Measurements from ENCODE around the gene NMT2.

The NMT2 gene

DNA sequence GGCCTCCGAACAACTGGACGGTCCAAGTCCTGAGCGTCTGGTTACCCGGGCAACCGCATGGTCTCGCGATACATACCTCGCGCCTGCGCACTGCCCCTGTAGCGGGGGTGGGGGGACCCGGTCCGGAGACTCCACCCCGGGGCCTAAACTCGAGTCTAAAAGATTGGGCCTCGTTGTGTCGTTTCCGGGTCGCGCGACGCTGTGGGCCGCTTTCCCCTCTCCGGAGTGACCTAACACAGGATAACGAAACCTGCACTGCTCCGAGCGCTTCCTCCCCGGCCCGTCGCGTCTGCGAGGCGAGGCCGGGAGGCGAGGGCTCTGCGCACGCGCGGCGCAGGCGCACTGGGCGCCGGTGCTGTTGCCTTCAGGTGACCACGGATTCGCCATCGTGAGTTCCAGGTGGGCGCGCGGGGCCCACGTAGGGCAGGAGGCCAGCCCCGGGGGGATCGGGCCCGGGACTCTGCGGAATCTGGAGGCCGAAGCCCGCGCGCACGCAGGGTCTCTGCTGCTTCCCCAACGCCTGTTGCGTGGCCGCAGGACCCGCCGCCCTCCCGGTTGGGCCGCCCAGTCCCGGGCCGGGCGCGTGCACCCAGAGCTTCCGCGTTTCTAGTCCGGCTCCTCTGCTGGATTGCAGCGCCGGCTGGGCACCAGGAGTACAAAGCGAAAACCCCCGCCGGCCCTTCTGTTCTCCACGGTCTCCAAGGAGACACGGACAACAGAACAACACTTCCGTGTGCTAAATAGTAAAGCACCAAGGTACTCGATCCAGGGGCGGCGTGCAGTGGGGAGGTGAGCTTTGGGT is 71.3 kb downstream of the NMT2 start, which contains the start of gene RPP38:
Gene RPP38 (plus strand): TSS at position 345 of the 802 bp plus-strand sequence. CDS start 5,960 bp downstream, outside the sequence.
- peak within 1 kb of the TSS; percentile 65 for H3K4me3 ChIP-seq (ENCODE audit: low read depth, low read length)
- DNase-seq (ENCODE audit: low read depth) = peak; percentile 97
- no peak for TF ChIP-seq CTCF (IDR thresholded peaks at IDR 0.05; ENCODE audit: insufficient read depth, low read depth, low read length, missing control alignments)

DNA sequence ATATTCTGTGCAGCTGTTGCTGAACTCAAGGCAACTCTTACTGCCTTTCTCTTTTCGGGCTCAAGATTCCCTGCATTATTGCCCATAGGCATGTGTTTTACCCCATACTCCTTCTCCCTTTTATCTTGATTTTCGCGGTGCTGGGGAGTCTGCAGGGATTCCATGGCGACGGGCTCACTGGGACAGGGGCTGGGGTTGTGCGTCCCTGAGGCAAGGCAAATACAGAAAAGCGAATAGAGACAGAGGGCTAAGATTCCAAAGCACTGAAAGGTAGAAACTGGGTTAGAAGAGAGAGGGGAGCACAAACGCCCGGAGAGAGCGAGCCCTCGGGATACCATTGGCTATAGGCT is 71.9 kb downstream of the NMT2 start:
- TF ChIP-seq CTCF (IDR thresholded peaks at IDR 0.05; ENCODE audit: insufficient read depth, low read depth, low read length, missing control alignments) = no peak
- no peak for DNase-seq (ENCODE audit: low read depth)
- peak overlapping the region; percentile 65 for H3K4me3 ChIP-seq (ENCODE audit: low read depth, low read length)

DNA sequence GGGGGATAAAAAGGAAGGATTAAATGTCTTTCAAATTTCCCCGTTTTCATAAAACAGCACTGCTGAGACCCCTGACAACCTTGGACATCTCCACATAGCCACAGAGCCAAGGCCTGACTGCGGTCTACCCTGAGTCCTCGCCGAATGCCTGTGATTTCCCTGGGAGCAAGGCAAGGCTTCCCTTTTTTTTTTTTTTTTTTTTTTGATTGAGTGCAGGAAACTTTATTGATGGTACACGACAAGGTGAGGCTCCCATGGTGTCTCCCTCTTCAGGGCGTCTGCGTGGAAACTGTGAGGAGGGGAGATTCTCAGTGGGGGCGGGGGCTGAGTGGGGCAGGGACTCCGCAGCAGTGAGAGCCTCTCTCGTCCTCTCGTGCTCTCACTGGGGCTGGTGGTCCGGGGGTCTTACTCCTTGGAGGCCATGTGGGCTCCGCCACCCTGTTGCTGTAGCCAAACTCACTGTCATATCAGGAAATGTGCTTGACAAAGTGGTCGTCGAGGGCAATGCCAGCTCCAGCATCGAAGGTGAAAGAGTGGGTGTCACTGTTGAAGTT is 75.6 kb downstream of the NMT2 start:
- no peak for TF ChIP-seq CTCF (IDR thresholded peaks at IDR 0.05; ENCODE audit: insufficient read depth, low read depth, low read length, missing control alignments)
- H3K4me3 ChIP-seq (ENCODE audit: low read depth, low read length) = no peak overlapping the region
- DNase-seq (ENCODE audit: low read depth) = no peak

DNA sequence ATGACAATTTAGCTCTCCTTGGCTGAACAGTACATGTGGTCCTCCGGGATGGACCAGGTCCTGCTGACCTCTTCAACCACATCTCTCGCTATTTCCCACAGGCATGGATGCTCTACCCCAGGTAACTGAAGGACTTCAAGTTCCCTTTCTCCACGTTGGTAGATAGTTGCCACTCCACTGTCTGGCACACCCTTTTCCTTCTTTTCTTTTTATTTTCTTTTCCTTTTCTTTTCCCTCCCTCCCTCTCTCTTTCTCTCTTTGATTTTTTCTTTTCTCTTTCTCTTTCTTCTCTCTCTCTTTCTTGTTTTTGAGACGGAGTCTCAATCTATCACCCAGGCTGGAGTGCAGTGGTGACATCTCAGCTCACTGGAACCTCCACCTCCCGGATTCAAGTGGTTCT is 77.1 kb downstream of the NMT2 start:
- no peak overlapping the region for H3K4me3 ChIP-seq (ENCODE audit: low read depth, low read length)
- no peak for DNase-seq (ENCODE audit: low read depth)
- no peak for TF ChIP-seq CTCF (IDR thresholded peaks at IDR 0.05; ENCODE audit: insufficient read depth, low read depth, low read length, missing control alignments)

GRCh38 chr10:15088428-15089261 is 79.8 kb downstream of the NMT2 start, which contains the start of gene ACBD7:
ACBD7 (minus strand) TSS chr10:15088776; CDS start chr10:15088728, 48 bp downstream.
- DNase-seq (ENCODE audit: low read depth) = peak; percentile 85
- TF ChIP-seq CTCF (IDR thresholded peaks at IDR 0.05; ENCODE audit: insufficient read depth, low read depth, low read length, missing control alignments) = peak; percentile 26
- peak within 1 kb of the TSS; percentile 52 for H3K4me3 ChIP-seq (ENCODE audit: low read depth, low read length)

- peak; percentile 18 for DNase-seq (ENCODE audit: low read depth)
- no peak overlapping the region for H3K4me3 ChIP-seq (ENCODE audit: low read depth, low read length)
- no peak for TF ChIP-seq CTCF (IDR thresholded peaks at IDR 0.05; ENCODE audit: insufficient read depth, low read depth, low read length, missing control alignments)
Observed at GRCh38 chr10:15084502-15084922, 84.0 kb downstream of the NMT2 start.
